ENCODE data around the gene BMP6.

GRCh38 chr6:7918403-7918802 lies 192.5 kb downstream of the BMP6 start:
- no peak for TF ChIP-seq CTCF (IDR thresholded peaks at IDR 0.05)
- TF ChIP-seq RFX5 (IDR thresholded peaks at IDR 0.05): no peak
- no peak for TF ChIP-seq FOSL2 (IDR thresholded peaks at IDR 0.05)
- TF ChIP-seq FOSL2 (CRISPR knock-in tag; IDR thresholded peaks at IDR 0.05): no peak
- no peak for TF ChIP-seq RARB (CRISPR knock-in tag; IDR thresholded peaks at IDR 0.05)
- TF ChIP-seq CEBPB (IDR thresholded peaks at IDR 0.05): no peak
- TF ChIP-seq REST (IDR thresholded peaks at IDR 0.05): no peak
- no peak for TF ChIP-seq HOXA7 (CRISPR knock-in tag; IDR thresholded peaks at IDR 0.05)
- no peak for TF ChIP-seq RAD21 (conservative IDR thresholded peaks at IDR 0.05 in 1 of 2, IDR thresholded peaks at IDR 0.05 in 1 of 2)
- no peak for TF ChIP-seq ESRRA (IDR thresholded peaks at IDR 0.05; ENCODE audit: borderline replicate concordance, low read length)
- no peak for TF ChIP-seq PBX3 (IDR thresholded peaks at IDR 0.05)
- TF ChIP-seq ELK1 (IDR thresholded peaks at IDR 0.05; ENCODE audit: low read depth, low read length): no peak
- no peak for TF ChIP-seq POLR2A (IDR thresholded peaks at IDR 0.05; ENCODE audit: low read length)
- TF ChIP-seq PHF8 (IDR thresholded peaks at IDR 0.05; ENCODE audit: borderline replicate concordance, low read depth): no peak
